Activated effector memory CD4-positive, alpha-beta T cell treated with Interleukin-2 at 50 U/mL for 16 hours (primary cell): ENCODE results near the gene MLST8.
A peak's percentile ranks its signal among the peaks of the same experiment; 100 is the strongest.
"Not testable (repeated sequence)": the region's sequence is repeated elsewhere in the genome, so short reads cannot be mapped to it uniquely, and the experiment has no call there.

ENCODE experiments used
- DNase-seq: peaks from one replicate; pipeline ENCODE4 v3.0.0-alpha.2; 2020

MLST8 gene

GRCh38 chr16:2233872-2234812, 28.9 kb downstream of the MLST8 start:
- no peak for DNase-seq

GRCh38 chr16:2234813-2235170, 29.5 kb downstream of the MLST8 start:
- DNase-seq, result no peak

DNA sequence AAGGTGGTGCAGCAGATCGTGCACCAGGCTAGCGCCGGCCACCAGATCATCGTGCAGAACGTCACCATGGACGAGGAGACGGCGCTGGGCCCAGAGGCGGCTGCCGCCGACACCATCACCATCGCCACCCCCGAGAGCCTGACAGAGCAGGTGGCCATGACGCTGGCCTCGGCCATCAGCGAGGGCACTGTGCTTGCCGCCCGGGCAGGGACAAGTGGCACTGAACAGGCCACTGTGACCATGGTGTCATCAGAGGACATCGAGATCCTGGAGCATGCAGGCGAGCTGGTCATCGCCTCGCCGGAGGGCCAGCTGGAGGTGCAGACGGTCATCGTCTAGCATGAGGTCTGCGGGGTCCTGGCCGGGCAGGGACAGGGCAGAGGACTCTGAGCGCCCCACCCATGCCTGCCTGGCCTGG, 30.0 kb downstream of the MLST8 start:
- DNase-seq, result no peak

GRCh38 chr16:2235695-2236336, 30.6 kb downstream of the MLST8 start:
- no peak for DNase-seq

DNA sequence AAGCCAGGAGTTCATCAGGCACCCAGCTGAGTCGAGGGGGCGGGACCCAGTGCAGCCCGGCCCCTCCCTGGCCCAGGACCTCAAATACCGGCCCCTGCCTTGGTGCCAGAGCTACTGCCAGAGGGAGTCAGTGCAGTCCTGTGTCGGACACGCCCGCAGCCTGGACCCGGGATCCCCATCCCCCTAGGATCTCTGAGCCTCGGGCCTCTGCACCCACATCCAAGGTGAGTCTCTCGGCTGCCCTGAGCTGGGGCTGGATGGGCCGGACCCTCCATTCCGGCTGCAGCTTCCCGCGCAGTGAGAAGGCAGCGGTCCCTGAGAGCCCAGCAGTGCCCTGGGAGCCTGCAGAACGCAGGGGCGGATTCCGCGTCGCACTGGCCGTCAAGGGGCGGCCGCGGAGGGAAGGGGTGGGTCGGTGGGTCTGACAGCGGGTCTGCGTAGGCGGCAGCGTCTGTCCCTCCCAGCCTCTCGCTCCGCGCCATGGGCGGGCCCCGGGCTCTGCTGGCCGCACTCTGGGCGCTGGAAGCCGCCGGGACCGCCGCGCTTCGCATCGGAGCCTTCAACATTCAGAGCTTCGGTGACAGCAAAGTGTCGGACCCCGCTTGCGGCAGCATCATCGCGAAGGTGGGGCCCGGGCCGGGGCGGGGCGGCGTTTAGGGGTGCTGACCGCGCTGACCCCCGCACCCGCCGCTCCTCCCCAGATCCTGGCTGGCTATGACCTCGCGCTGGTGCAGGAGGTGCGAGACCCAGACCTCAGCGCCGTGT, 31.3 kb downstream of the MLST8 start, which contains the start of gene DNASE1L2:
Gene DNASE1L2, plus strand, starts transcription at position 108 of the 765 bp plus-strand sequence. Its CDS starts 373 bp downstream, at position 481.
- no peak for DNase-seq

- DNase-seq, result no peak
Observed at GRCh38 chr16:2237102-2237482, 31.8 kb downstream of the MLST8 start.

- DNase-seq, result no peak
Observed at GRCh38 chr16:2237493-2238149, 32.4 kb downstream of the MLST8 start.

DNA sequence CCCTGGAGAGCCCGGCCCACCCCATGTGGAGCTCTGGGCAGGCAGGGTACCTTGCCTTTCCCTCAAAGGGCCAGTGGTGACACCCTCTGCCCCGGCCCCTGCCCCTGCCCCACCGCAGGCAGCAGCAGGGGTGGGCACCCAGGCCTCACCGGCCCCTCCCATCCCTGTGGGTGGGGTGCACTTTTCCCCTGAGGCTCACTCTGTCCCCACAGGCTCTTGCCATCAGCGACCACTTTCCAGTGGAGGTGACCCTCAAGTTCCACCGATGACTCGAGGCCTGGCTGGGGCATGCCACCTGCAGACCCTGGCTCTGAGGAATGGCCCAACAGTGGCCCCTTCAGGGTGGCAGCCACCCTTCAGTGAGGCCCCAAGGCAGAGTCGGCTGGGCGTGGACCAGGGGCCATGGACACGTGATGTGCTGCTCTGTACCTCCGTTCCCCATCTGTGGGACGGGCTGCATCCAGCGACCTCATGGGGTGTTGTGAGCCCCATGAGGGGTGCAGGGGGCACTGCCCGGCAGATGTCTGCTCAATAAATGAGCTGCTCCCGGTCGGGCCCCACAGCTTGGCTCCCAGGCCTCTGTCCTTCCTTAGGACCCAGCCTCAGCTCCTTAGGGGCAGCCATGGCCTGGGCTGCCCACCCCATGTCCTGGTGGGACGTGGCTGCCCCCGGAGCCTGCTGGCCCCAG, 33.0 kb downstream of the MLST8 start:
- DNase-seq, result no peak

DNA sequence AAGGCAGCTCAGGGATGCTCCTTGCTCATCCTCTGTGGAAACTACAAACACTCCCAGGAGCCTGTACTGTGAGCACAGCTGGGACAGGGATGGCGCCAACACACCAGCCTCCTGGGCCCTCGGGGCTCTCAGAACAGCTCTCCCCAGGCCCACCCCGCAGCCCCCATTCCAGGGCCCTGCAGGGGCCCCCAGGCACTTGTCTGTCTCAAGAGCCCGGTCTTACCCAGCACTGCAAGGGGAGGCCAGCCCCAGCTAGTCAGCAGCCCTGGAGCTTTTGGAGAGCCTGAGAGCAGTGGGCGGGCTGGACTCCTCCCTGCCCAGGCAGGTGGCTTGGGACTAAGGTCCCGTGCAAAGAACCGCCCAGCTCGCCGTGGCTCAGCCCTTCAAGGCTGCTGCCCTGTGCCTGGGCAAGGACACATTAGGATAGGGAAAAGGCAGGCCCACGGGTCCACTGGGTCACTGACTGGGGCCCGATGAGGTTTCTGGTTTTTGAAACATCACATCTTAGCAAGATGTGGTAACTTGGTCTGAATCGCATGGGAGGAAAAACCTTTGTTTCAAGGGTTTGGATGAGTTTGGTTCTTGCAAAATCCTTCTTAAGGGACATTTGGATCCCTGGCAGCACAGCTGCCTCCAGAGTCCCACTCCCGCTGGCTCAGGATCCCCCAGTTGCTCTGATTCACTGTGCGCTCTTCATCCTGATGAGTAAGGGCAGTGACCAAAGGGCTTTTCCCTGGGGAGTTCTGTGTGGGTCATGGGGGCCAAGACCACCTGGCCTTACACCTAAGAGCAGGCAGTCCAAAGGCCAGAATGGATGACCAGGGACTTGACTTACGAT, 33.8 kb downstream of the MLST8 start:
- no peak for DNase-seq

- DNase-seq, result not testable (repeated sequence)
Observed at GRCh38 chr16:2240331-2240730, 35.1 kb downstream of the MLST8 start.

DNA sequence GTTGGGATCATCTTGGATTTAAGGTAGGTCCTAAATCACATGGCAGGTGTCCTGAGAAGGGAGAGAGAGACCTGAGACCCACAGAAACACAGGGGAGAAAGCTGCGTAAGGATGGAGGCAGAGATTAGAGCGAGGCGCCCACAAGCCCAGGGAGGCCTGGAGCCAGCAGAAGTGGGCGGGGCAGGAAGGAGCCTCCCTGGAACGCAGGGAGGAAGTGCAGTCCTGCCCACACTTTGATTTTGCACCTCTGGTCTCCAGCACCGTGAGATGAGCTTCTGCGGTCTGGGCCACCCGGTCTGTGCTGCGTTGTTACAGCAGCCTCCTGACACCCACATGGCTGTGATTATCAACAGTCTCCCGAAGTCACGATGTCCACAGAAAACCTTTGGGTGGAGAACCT, 37.3 kb downstream of the MLST8 start:
- DNase-seq, result no peak

DNA sequence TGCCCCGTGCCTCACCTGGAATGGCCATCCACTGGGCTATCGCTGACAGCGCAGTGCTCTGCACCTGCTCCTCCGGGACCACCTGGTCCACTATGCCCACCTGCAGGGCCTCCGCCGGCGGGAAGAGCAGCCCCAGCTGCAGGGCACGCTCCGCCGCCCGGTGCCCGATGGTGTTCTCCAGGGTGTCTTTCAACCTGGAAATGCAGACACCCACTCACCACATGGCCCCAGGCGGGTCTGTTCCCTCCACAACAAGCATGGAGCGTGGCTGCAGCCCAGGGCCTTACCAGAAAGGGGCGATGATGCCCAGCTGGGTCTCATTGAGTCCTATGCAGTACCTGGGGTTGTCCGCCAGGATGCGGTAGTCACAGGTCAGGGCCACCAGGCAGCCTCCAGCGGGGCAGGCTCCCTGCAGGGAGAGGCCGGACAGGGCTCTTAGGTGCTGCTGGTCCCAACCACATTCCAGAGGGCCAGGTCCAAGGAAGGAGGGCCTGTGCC, 37.8 kb downstream of the MLST8 start:
- DNase-seq, result no peak

- no peak for DNase-seq
Observed at GRCh38 chr16:2243781-2244180, 38.5 kb downstream of the MLST8 start.

- DNase-seq, result no peak
Observed at GRCh38 chr16:2244301-2244700, 39.0 kb downstream of the MLST8 start.

- no peak for DNase-seq
Observed at GRCh38 chr16:2244926-2245795, 39.9 kb downstream of the MLST8 start.

- DNase-seq, result no peak
Observed at GRCh38 chr16:2246301-2246885, 41.1 kb downstream of the MLST8 start.

GRCh38 chr16:2250652-2251295, 45.5 kb downstream of the MLST8 start:
- no peak for DNase-seq

DNA sequence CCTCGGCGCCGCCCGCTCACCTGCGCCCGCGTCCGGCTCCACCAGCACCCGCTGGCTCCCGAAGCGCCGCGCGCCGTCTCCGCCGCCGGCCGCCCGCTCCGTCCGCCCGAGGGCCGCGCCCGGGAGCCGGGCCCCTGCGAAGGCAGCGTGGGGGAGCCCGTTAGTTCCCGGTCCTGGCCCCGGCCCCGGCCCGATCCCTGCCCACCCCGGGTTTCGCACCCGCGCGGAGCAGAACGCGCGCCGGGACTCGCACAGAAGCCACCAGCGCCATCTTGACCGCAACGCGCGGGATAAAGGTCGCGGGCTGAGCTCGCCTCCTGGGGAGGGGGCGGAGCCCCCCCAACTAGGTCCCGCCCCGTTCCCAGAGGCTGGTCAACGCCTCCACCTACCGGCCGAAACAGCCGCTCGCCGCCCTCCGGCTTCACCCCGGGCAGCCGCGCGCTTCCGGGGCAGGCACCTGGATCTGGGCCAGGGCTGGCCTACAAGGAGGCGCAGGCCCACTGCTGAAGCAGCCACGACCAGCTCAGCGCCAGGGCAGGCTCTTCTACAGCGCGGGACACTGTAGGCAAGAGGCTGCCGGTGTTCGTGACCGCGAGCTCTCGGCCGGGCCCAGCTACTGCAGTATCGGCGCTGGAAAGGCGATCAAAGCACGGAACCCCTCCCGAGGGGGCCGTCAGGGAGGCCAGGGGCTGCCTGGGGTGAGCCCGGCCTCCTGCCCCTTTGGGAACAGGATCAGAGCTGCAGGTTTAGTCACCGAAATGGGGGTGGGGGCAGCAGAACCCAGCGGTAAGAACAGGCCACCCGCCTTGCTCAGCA, 46.2 kb downstream of the MLST8 start, which contains the start of gene ECI1:
Gene ECI1, minus strand, starts transcription at position 292 of the 816 bp plus-strand sequence. Its CDS starts 21 bp downstream, at position 271.
- peak; percentile 71 for DNase-seq
